Naive B cell (primary cell): Measurements from ENCODE around the gene PCBD2. TPM values are rescaled to one million over a fixed set of nuclear protein-coding genes. Genes with fewer than 3 reads are reported as not detected.
A peak's percentile ranks its signal among the peaks of the same experiment; 100 is the strongest.
"Not testable (repeated sequence)": the region's sequence is repeated elsewhere in the genome, so short reads cannot be mapped to it uniquely, and the experiment has no call there.

Experiments used
- ATAC-seq, 2 donors: fragments of 150-1000 bp; cut with Tn5 transposase; 2 replicates each; pipeline ENCODE4 v1.10.0; 2021; ENCODE audit warnings: low read depth in 2 of 2, mild to moderate bottlenecking in 2 of 2, moderate library complexity in 2 of 2
- DNase-seq: peaks from one replicate; pipeline ENCODE4 v3.0.0; 2022
- H3K27ac Mint-ChIP-seq, 6 donors: one replicate each; pipeline ENCODE4 v1.8.0; 2020 to 2022; ENCODE audit warnings: mild to moderate bottlenecking in 6 of 6, mixed read lengths in 6 of 6, moderate library complexity in 5 of 6, inconsistent platforms in 2 of 6
- H3K27me3 Mint-ChIP-seq, 3 donors: one replicate each; pipeline ENCODE4 v1.8.0; 2021 to 2022; ENCODE audit warnings: mixed read lengths in 3 of 3, mild to moderate bottlenecking in 1 of 3
- H3K36me3 Mint-ChIP-seq, 2 donors: one replicate each; pipeline ENCODE4 v1.8.0; 2020 to 2022; ENCODE audit warnings: mixed read lengths in 2 of 2, inconsistent platforms in 1 of 2, mild to moderate bottlenecking in 1 of 2
- H3K4me1 Mint-ChIP-seq, 3 donors: one replicate each; pipeline ENCODE4 v1.8.0; 2020 to 2022; ENCODE audit warnings: mixed read lengths in 3 of 3, inconsistent platforms in 1 of 3, mild to moderate bottlenecking in 1 of 3, moderate library complexity in 1 of 3
- H3K4me3 Mint-ChIP-seq, 8 donors: one replicate each; pipeline ENCODE4 v1.8.0; 2020 to 2022; ENCODE audit warnings: mild to moderate bottlenecking in 8 of 8, mixed read lengths in 8 of 8, moderate library complexity in 8 of 8, inconsistent platforms in 2 of 8
- H3K9me3 Mint-ChIP-seq, 7 donors: one replicate each; pipeline ENCODE4 v1.8.0; 2020 to 2022; ENCODE audit warnings: mixed read lengths in 7 of 7, mild to moderate bottlenecking in 5 of 7, inconsistent platforms in 2 of 7, moderate library complexity in 1 of 7
- polyA plus RNA-seq, 6 donors: library from polyadenylated mRNA; unstranded; fragments of 300-500 nt; fragmentation: Illumina TruSeq; gene quantifications; one replicate each; pipeline ENCODE4 v1.2.3, GENCODE V29; 2021; ENCODE audit warnings: low read depth in 6 of 6

PCBD2 gene
- polyA plus RNA-seq = 10 to 100 TPM in 5 of 6 donors, 1 to 10 TPM in 1; 9.5 to 15.5 (median 12.7) TPM

GRCh38 chr5:134904610-134905245 is at the start of gene PCBD2:
TSS of gene PCBD2 (plus strand) at chr5:134905131. CDS start at chr5:134905140, 9 bp downstream.
- H3K27ac Mint-ChIP-seq = peak within 1 kb of the TSS; percentile 97 to 99 (median 99)
- peak; percentile 91 for DNase-seq
- peaks cover 0 to 5% of the 10 kb centered on the region in 2 donors for H3K36me3 Mint-ChIP-seq
- peaks cover 12 to 41% (median 17%) of the 10 kb centered on the region in 3 donors for H3K4me1 Mint-ChIP-seq
- no peaks in the 10 kb centered on the region for H3K9me3 Mint-ChIP-seq
- ATAC-seq = peak; percentile 69 to 72
- no peaks in the 10 kb centered on the region for H3K27me3 Mint-ChIP-seq
- H3K4me3 Mint-ChIP-seq = peak within 1 kb of the TSS; percentile 89 to 98 (median 94)

DNA sequence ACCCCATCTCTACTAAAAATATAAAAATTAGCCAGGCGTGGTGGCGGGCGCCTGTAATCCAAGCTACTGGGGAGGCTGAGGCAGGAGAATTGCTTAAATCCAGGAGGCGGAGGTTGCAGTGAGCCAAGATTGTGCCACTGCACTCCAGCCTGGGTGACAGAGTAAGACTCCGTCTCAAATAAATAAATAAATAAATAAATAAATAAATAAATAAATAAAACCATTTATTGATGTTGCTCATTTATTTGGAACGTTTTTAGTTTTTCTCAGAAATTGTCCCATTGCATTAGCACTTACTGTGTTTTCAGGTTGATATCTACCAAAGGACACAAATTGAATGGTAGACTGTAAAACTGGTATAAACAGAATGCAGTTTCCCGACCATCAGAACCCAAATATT is 48.5 kb upstream of the PCBD2 start:
- not testable (repeated sequence) for H3K27me3 Mint-ChIP-seq, H3K4me3 Mint-ChIP-seq, H3K36me3 Mint-ChIP-seq, ATAC-seq, DNase-seq, H3K9me3 Mint-ChIP-seq
- peak overlapping the region in 1 of 6 donors; percentile 19 for H3K27ac Mint-ChIP-seq
- H3K4me1 Mint-ChIP-seq = peaks cover 4 to 18% (median 11%) of the 10 kb centered on the region in 3 donors

GRCh38 chr5:134857401-134857800 is 47.5 kb upstream of the PCBD2 start:
- no peak for ATAC-seq
- H3K9me3 Mint-ChIP-seq = no peaks in the 10 kb centered on the region
- DNase-seq = no peak
- peaks cover 0 to 7% of the 10 kb centered on the region in 2 donors for H3K36me3 Mint-ChIP-seq
- H3K4me1 Mint-ChIP-seq = peaks cover 4 to 13% (median 11%) of the 10 kb centered on the region in 3 donors
- peak overlapping the region in 2 of 6 donors; percentile 56 to 76 for H3K27ac Mint-ChIP-seq
- no peaks in the 10 kb centered on the region for H3K27me3 Mint-ChIP-seq
- H3K4me3 Mint-ChIP-seq = no peak overlapping the region

- Mint-ChIP-seq H3K27ac (peak overlapping the region in 1 of 6 donors; percentile 2), H3K9me3 (no peaks in the 10 kb centered on the region), H3K4me3 (no peak overlapping the region), H3K27me3 (no peaks in the 10 kb centered on the region), H3K36me3 (no peaks in the 10 kb centered on the region), H3K4me1 (no peaks in the 10 kb centered on the region)
- ATAC-seq = no peak
- DNase-seq = no peak
Measured at GRCh38 chr5:134864707-134865106, 40.2 kb upstream of the PCBD2 start.

- no peaks in the 10 kb centered on the region for H3K27me3 Mint-ChIP-seq
- H3K4me1 Mint-ChIP-seq = peaks cover 28 to 41% (median 38%) of the 10 kb centered on the region in 3 donors
- DNase-seq (no peak), ATAC-seq (no peak)
- peak overlapping the region; percentile 25 to 99 (median 95) for H3K4me3 Mint-ChIP-seq
- H3K9me3 Mint-ChIP-seq = no peaks in the 10 kb centered on the region
- H3K27ac Mint-ChIP-seq = peak overlapping the region; percentile 95 to 98 (median 96)
- no peaks in the 10 kb centered on the region for H3K36me3 Mint-ChIP-seq
Measured at GRCh38 chr5:134873494-134873893, 31.4 kb upstream of the PCBD2 start.

DNA sequence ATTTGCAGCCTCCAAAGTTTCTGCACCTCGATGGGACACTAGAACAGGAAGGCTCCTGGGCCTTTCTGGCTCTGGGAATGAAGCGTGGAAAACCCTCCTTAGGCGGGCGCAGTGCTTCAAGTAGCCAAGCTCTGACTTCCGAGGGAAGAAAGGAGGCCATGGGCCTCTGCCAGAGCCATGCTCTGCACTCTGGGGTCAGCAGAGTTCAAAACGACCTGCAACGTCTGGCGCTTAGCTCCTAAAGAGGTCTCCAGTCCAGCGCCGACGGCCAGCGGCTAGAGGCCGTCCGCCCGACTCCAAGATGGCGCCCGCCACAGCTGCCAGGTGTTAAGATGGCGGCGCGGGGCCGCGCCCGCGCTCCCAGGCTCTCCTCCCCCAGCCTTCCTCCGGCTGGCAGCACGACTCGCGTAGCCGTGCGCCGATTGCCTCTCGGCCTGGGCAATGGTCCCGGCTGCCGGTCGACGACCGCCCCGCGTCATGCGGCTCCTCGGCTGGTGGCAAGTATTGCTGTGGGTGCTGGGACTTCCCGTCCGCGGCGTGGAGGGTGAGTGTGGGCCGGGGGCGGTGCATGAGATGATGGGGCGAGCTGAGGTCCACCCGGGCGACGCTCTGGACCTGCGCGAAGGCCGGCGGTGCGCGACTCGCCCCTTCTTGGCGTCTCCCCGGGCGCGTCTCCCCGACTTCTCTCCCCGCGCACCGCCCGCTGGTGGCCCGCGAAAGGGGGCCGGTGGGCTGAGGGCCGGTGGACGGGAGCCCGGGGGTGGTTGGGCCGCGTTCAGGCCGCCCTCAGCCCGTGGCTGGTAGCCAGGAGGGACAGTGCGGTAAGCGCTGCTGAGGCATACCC is 30.7 kb upstream of the PCBD2 start, which contains the start of gene TXNDC15:
Gene TXNDC15 (plus strand): TSS at position 385 of the 844 bp plus-strand sequence. CDS start 57 bp downstream, at position 442.
- peak; percentile 95 to 96 for ATAC-seq
- Mint-ChIP-seq H3K27ac (peak within 1 kb of the TSS; percentile 95 to 98 (median 96)), H3K4me3 (peak within 1 kb of the TSS; percentile 94 to 99 (median 96)), H3K36me3 (no peaks in the 10 kb centered on the region), H3K9me3 (no peaks in the 10 kb centered on the region), H3K27me3 (no peaks in the 10 kb centered on the region), H3K4me1 (peaks cover 28 to 47% (median 45%) of the 10 kb centered on the region in 3 donors)
- DNase-seq = peak; percentile 80

DNA sequence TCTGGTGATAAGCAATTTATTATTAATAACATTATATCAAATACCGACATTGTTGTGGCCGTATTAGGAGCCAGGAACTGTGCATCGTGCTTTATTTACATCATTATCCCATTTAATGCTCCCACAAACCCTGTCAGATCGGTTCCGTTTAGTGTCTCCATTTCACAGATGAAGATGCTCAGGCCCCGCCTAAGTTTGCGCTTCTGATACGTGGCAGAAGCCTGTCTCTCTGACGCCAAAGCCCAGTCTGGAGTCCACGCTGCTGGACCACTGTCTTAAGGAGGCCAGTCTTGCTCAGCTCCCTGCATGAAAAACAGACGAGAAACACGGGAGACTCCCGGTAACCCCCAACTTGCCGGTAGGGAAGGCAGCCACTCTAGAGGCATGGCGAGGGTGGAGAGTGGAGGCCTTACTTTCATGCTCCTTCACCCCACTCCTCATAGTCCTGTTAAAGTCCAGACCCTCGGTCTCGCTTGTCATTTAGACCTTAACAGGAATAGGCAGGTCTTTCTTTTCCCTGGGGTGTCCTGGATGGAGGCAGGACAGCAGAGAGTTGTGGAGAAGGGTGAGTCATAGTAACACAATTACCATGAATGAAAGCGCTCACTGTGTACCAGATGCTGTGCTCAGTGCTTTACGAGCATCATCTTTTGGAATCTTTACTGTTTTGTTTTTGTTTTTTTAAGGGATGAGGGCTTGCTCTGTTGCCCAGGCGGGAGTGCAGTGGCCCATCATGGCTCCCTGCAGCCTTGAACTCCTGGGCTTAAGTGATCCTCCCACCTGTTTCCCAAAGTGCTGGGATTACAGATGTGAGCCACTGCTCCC is 29.9 kb upstream of the PCBD2 start:
- peak overlapping the region; percentile 94 to 99 (median 96) for H3K4me3 Mint-ChIP-seq

GRCh38 chr5:134877159-134877558 is 27.8 kb upstream of the PCBD2 start:
- ATAC-seq (no peak), DNase-seq (no peak)
- H3K4me3 Mint-ChIP-seq = peak overlapping the region in 6 of 8 donors; percentile 6 to 97 (median 67)
- H3K4me1 Mint-ChIP-seq = peaks cover 36 to 61% (median 61%) of the 10 kb centered on the region in 3 donors
- H3K36me3 Mint-ChIP-seq = no peaks in the 10 kb centered on the region
- H3K27me3 Mint-ChIP-seq = no peaks in the 10 kb centered on the region
- no peaks in the 10 kb centered on the region for H3K9me3 Mint-ChIP-seq
- peak overlapping the region; percentile 14 to 85 (median 48) for H3K27ac Mint-ChIP-seq

More for the DNA sequence above, 29.9 kb upstream of the PCBD2 start:
- H3K9me3 Mint-ChIP-seq = no peaks in the 10 kb centered on the region
- H3K27me3 Mint-ChIP-seq = no peaks in the 10 kb centered on the region
- ATAC-seq (peak; percentile 9 to 20), DNase-seq (no peak)
- H3K27ac Mint-ChIP-seq = peak overlapping the region; percentile 95 to 98 (median 96)
- H3K36me3 Mint-ChIP-seq = no peaks in the 10 kb centered on the region
- peaks cover 30 to 55% (median 53%) of the 10 kb centered on the region in 3 donors for H3K4me1 Mint-ChIP-seq

- peak overlapping the region in 3 of 6 donors; percentile 29 to 60 (median 56) for H3K27ac Mint-ChIP-seq
- ATAC-seq (no peak), DNase-seq (no peak)
- peak overlapping the region in 1 of 8 donors; percentile 58 for H3K4me3 Mint-ChIP-seq
- H3K36me3 Mint-ChIP-seq = no peaks in the 10 kb centered on the region
- H3K27me3 Mint-ChIP-seq = no peaks in the 10 kb centered on the region
- H3K4me1 Mint-ChIP-seq = peaks cover 35 to 62% (median 58%) of the 10 kb centered on the region in 3 donors
- H3K9me3 Mint-ChIP-seq = no peaks in the 10 kb centered on the region
Measured at GRCh38 chr5:134878403-134878802, 26.5 kb upstream of the PCBD2 start.

- no peaks in the 10 kb centered on the region for H3K9me3 Mint-ChIP-seq
- H3K36me3 Mint-ChIP-seq = no peaks in the 10 kb centered on the region
- DNase-seq (no peak), ATAC-seq (no peak)
- H3K4me1 Mint-ChIP-seq = peaks cover 32 to 58% (median 55%) of the 10 kb centered on the region in 3 donors
- H3K27me3 Mint-ChIP-seq = no peaks in the 10 kb centered on the region
- H3K27ac Mint-ChIP-seq = peak overlapping the region in 1 of 6 donors; percentile 46
- H3K4me3 Mint-ChIP-seq = peak overlapping the region in 2 of 8 donors; percentile 4 to 53
Measured at GRCh38 chr5:134879456-134879855, 25.5 kb upstream of the PCBD2 start.

DNA sequence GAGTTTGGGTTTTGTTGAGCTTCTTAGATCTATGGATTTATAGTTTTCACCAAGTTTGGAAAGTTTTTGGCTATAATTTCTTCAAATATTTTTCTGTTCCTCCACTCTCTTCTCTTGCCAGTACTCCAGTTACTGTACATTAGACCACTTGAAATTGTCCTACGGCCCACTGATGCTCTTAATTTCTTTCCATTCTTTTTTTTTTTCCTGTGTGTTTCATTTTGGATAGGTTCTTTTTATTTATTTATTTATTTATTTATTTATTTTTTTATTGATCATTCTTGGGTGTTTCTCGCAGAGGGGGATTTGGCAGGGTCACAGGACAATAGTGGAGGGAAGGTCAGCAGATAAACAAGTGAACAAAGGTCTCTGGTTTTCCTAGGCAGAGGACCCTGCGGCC is 24.0 kb upstream of the PCBD2 start:
- ATAC-seq, H3K36me3 Mint-ChIP-seq, H3K27me3 Mint-ChIP-seq, H3K4me3 Mint-ChIP-seq, H3K9me3 Mint-ChIP-seq, DNase-seq: not testable (repeated sequence)
- peak overlapping the region in 1 of 6 donors; percentile 54 for H3K27ac Mint-ChIP-seq
- H3K4me1 Mint-ChIP-seq = peaks cover 32 to 55% (median 53%) of the 10 kb centered on the region in 3 donors

DNA sequence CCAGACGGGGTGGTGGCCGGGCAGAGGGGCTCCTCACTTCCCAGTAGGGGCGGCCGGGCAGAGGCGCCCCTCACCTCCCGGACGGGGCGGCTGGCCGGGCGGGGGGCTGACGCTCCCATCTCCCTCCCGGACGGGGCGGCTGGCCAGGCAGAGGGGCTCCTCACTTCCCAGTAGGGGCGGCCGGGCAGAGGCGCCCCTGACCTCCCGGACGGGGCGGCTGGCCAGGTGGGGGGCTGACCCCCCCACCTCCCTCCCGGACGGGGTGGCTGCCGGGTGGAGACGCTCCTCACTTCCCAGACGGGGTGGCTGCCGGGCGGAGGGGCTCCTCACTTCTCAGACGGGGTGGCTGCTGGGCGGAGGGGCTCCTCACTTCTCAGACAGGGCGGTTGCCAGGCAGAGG is 23.2 kb upstream of the PCBD2 start:
- not testable (repeated sequence) for H3K4me3 Mint-ChIP-seq

More for the DNA sequence above, 23.2 kb upstream of the PCBD2 start:
- H3K4me1 Mint-ChIP-seq = peaks cover 26 to 53% (median 45%) of the 10 kb centered on the region in 3 donors
- ATAC-seq, H3K27me3 Mint-ChIP-seq, H3K36me3 Mint-ChIP-seq, DNase-seq, H3K9me3 Mint-ChIP-seq, H3K27ac Mint-ChIP-seq: not testable (repeated sequence)
